GM15510 (cell line): ENCODE results near the gene TAS1R2.

Source experiments
- POLR2A ChIP-seq: IDR thresholded peaks from 3 replicates; pipeline ENCODE4 v1.6.1; 2011; ENCODE audit warnings: borderline replicate concordance; ENCODE audit not compliant: insufficient read length; ENCODE audit errors: extremely low read depth

Gene TAS1R2

GRCh38 chr1:18876210-18876609, 16.8 kb upstream of the TAS1R2 start:
- no peak for TF ChIP-seq POLR2A

GRCh38 chr1:18875796-18876128, 16.3 kb upstream of the TAS1R2 start:
- TF ChIP-seq POLR2A: no peak

GRCh38 chr1:18875107-18875795, 15.8 kb upstream of the TAS1R2 start:
- no peak for TF ChIP-seq POLR2A

GRCh38 chr1:18874600-18874999, 15.1 kb upstream of the TAS1R2 start:
- TF ChIP-seq POLR2A: no peak

- no peak for TF ChIP-seq POLR2A
Observed at GRCh38 chr1:18874036-18874435, 14.6 kb upstream of the TAS1R2 start.

GRCh38 chr1:18872071-18872611, 12.7 kb upstream of the TAS1R2 start:
- TF ChIP-seq POLR2A: no peak

GRCh38 chr1:18871401-18872070, 12.1 kb upstream of the TAS1R2 start:
- TF ChIP-seq POLR2A: no peak

- no peak for TF ChIP-seq POLR2A
Observed at GRCh38 chr1:18870957-18871356, 11.5 kb upstream of the TAS1R2 start.

- TF ChIP-seq POLR2A: no peak
Observed at GRCh38 chr1:18869847-18870594, 10.6 kb upstream of the TAS1R2 start.

- TF ChIP-seq POLR2A: no peak
Observed at GRCh38 chr1:18868801-18869424, 9.5 kb upstream of the TAS1R2 start.

- TF ChIP-seq POLR2A: no peak
Observed at GRCh38 chr1:18868354-18868753, 8.9 kb upstream of the TAS1R2 start.

- TF ChIP-seq POLR2A: no peak
Observed at GRCh38 chr1:18866846-18867245, 7.4 kb upstream of the TAS1R2 start.

- TF ChIP-seq POLR2A: no peak
Observed at GRCh38 chr1:18866314-18866713, 6.9 kb upstream of the TAS1R2 start.

GRCh38 chr1:18865176-18865575, 5.7 kb upstream of the TAS1R2 start:
- no peak for TF ChIP-seq POLR2A

GRCh38 chr1:18861590-18861989, 2.1 kb upstream of the TAS1R2 start:
- TF ChIP-seq POLR2A: no peak
